HepG2 (cell line): Measurements from ENCODE around the gene SIGLEC10. TPM values are rescaled to one million over a fixed set of nuclear protein-coding genes. Genes with fewer than 3 reads are reported as not detected.

Source experiments
- ATAC-seq: fragments of 200-7000 bp; cut with Tn5 transposase; 3 replicates; pipeline ENCODE4 v1.9.1; 2020; ENCODE audit warnings: mild to moderate bottlenecking, moderate library complexity
- BruUV-seq: library from RNA; stranded (reverse); fragments of 400-500 nt; replicated peaks from 2 replicates; lab custom pipeline; 2021; lab: Mats Ljungman, UMichigan
- CTCF ChIA-PET: fragments of 300-600 bp; formaldehyde crosslinking; extraction: SDS; loops from one replicate; lab custom pipeline; 2021; ENCODE audit warnings: low total read pairs, inconsistent platforms, low intra/inter-chr PET ratio; lab: Yijun Ruan, JAX
- POLR2A ChIA-PET: fragments of 350-600 bp; sonication (Branson Sonifier 250); formaldehyde crosslinking; loops from one replicate; lab custom pipeline; 2020; ENCODE audit warnings: antibody characterized with exemption, inconsistent platforms; lab: Yijun Ruan, JAX
- DNase-seq: peaks from one replicate; pipeline ENCODE4 v3.0.0-alpha.2; 2015; ENCODE audit warnings: low spot score
- FAIRE-seq: peaks from 3 replicates; lab custom pipeline; 2011; peaks lifted over from hg19 to GRCh38; lab: Jason Lieb, UNC
- H2AFZ ChIP-seq: one replicate; pipeline ENCODE4 v1.6.1; 2011; ENCODE audit warnings: low read length, inconsistent platforms
- H3K27ac ChIP-seq: fragments of 300-600 bp; 3 replicates; pipeline ENCODE4 v1.8.0; 2011; ENCODE audit warnings: mixed run types, mild to moderate bottlenecking, mixed read lengths, low read length, inconsistent platforms; ENCODE audit not compliant: insufficient read depth; ENCODE audit errors: extremely low read length
- H3K27me3 ChIP-seq, 2 experiments: fragments of 200-600 bp in 1 of 2; 2 replicates in 1 of 2; 3 replicates in 1 of 2; pipeline versions ENCODE4 v1.6.0 to v1.8.0; 2011; ENCODE audit warnings: low read length in 2 of 2, mild to moderate bottlenecking in 2 of 2, moderate library complexity in 2 of 2, inconsistent platforms in 1 of 2; ENCODE audit not compliant: insufficient read depth in 2 of 2, control insufficient read depth in 1 of 2
- H3K36me3 ChIP-seq, 2 experiments: fragments of 200-600 bp in 1 of 2; replicated peaks in 1 of 2; 2 replicates in 1 of 2; 3 replicates in 1 of 2; pipeline versions ENCODE4 v1.5.1 to v1.8.0; 2011; ENCODE audit warnings: low read length in 2 of 2, inconsistent platforms in 1 of 2; ENCODE audit not compliant: insufficient read depth in 2 of 2, control insufficient read depth in 1 of 2
- H3K4me1 ChIP-seq: 2 replicates; pipeline ENCODE4 v1.5.1; 2012; ENCODE audit warnings: low read length, inconsistent platforms; ENCODE audit not compliant: insufficient read depth
- H3K4me2 ChIP-seq: 2 replicates; pipeline ENCODE4 v1.6.0; 2011; ENCODE audit warnings: low read depth, low read length, inconsistent platforms
- H3K4me3 ChIP-seq, 3 experiments: fragments of 200-600 bp in 1 of 3; sonication (generic), shearing (Covaris generic) in 1 of 3; replicated peaks in 1 of 3; 2 replicates each; pipeline ENCODE4 v1.5.1; 2011 to 2016; ENCODE audit warnings: low read length in 3 of 3, inconsistent platforms in 2 of 3, low read depth in 2 of 3, mild to moderate bottlenecking in 2 of 3, control low read depth in 1 of 3, mixed read lengths in 1 of 3; ENCODE audit not compliant: insufficient read depth in 1 of 3
- H3K79me2 ChIP-seq: one replicate; pipeline ENCODE4 v1.6.1; 2011; ENCODE audit warnings: low read length, inconsistent platforms; ENCODE audit not compliant: insufficient read depth
- H3K9ac ChIP-seq: 2 replicates; pipeline ENCODE4 v1.6.0; 2011; ENCODE audit warnings: mild to moderate bottlenecking, low read depth, low read length, inconsistent platforms; ENCODE audit not compliant: insufficient read depth
- H3K9me3 ChIP-seq: 2 replicates; pipeline ENCODE4 v1.5.1; 2012; ENCODE audit warnings: mild to moderate bottlenecking, low read length
- H4K20me1 ChIP-seq: 2 replicates; pipeline ENCODE4 v1.6.0; 2011; ENCODE audit warnings: inconsistent platforms, mild to moderate bottlenecking, low read length, moderate library complexity; ENCODE audit not compliant: insufficient read depth
- GFI1 ChIP-seq: sonication (generic); formaldehyde crosslinking; IDR thresholded peaks from 2 replicates; pipeline ENCODE4 v1.5.0; 2020; ENCODE audit warnings: missing genetic modification reagents, mild to moderate bottlenecking, borderline replicate concordance
- GTF3A ChIP-seq: sonication (generic); formaldehyde crosslinking; conservative IDR thresholded peaks from 2 replicates; pipeline ENCODE4 v1.4.0; 2020; ENCODE audit warnings: mild to moderate bottlenecking, missing genetic modification reagents
- HNF1B ChIP-seq: sonication (generic); formaldehyde crosslinking; IDR thresholded peaks from 2 replicates; pipeline ENCODE4 v1.5.1; 2020; ENCODE audit warnings: mild to moderate bottlenecking, moderate library complexity, missing genetic modification reagents
- MATR3 ChIP-seq: sonication (generic); formaldehyde crosslinking; IDR thresholded peaks from 2 replicates; pipeline ENCODE4 v1.4.0; 2020; ENCODE audit warnings: missing genetic modification reagents
- MAZ ChIP-seq, 2 experiments: sonication (generic) in 1 of 2; formaldehyde crosslinking in 1 of 2; IDR thresholded peaks; 2 replicates each; pipeline versions ENCODE4 v1.5.0 to v1.6.1; 2012 to 2020; ENCODE audit warnings: low read depth in 2 of 2, mild to moderate bottlenecking in 2 of 2, borderline replicate concordance in 1 of 2, improper control_type of control experiment in 1 of 2, low read length in 1 of 2, missing genetic modification reagents in 1 of 2, moderate library complexity in 1 of 2
- SAFB2 ChIP-seq: sonication (generic); formaldehyde crosslinking; IDR thresholded peaks from 2 replicates; pipeline ENCODE4 v1.5.1; 2020; ENCODE audit warnings: missing genetic modification reagents, low read depth, mild to moderate bottlenecking, borderline replicate concordance
- SMAD9 ChIP-seq: sonication (generic); formaldehyde crosslinking; IDR thresholded peaks from 2 replicates; pipeline ENCODE4 v1.5.1; 2020; ENCODE audit warnings: mild to moderate bottlenecking, missing genetic modification reagents
- ZBTB14 ChIP-seq: sonication (generic); formaldehyde crosslinking; IDR thresholded peaks from 2 replicates; pipeline ENCODE4 v1.4.0; 2020; ENCODE audit warnings: missing genetic modification reagents
- ZNF160 ChIP-seq: sonication (generic); formaldehyde crosslinking; IDR thresholded peaks from 2 replicates; pipeline ENCODE4 v1.8.0; 2022; ENCODE audit warnings: mild to moderate bottlenecking, inconsistent platforms, missing genetic modification reagents
- ZNF224 ChIP-seq: sonication (generic); formaldehyde crosslinking; IDR thresholded peaks from 2 replicates; pipeline ENCODE4 v1.5.0; 2020; ENCODE audit warnings: mild to moderate bottlenecking, missing genetic modification reagents
- ZNF432 ChIP-seq: sonication (generic); formaldehyde crosslinking; IDR thresholded peaks from 2 replicates; pipeline ENCODE4 v1.5.0; 2020; ENCODE audit warnings: missing genetic modification reagents, mild to moderate bottlenecking, borderline replicate concordance
- ZNF460 ChIP-seq: sonication (generic); formaldehyde crosslinking; IDR thresholded peaks from 2 replicates; pipeline ENCODE4 v1.5.1; 2020; ENCODE audit warnings: missing genetic modification reagents, mild to moderate bottlenecking, borderline replicate concordance
- ZNF512 ChIP-seq: sonication (generic); formaldehyde crosslinking; IDR thresholded peaks from 2 replicates; pipeline ENCODE4 v1.4.0; 2020; ENCODE audit warnings: mild to moderate bottlenecking, missing genetic modification reagents
- ZNF563 ChIP-seq: sonication (generic); formaldehyde crosslinking; IDR thresholded peaks from 2 replicates; pipeline ENCODE4 v1.8.0; 2022; ENCODE audit warnings: mild to moderate bottlenecking, moderate library complexity, missing genetic modification reagents
- WGBS: methylation state at CpG from one replicate; pipeline ENCODE4 v1.1.6; 2017; ENCODE audit warnings: low lambda C conversion rate; 5-methylcytosine and 5-hydroxymethylcytosine counted together
- in situ Hi-C: cut with HindIII; loops from 2 replicates; pipeline ENCODE4 v1.10.0; 2017; ENCODE audit warnings: low pct_unique_long_range_greater_than_20kb; ENCODE audit not compliant: extremely low pct_ligation_motif_present
- intact Hi-C: fragments of 100-400 bp; cut with micrococcal nuclease; formaldehyde crosslinking; loops from one replicate; pipeline ENCODE4 v1.10.0; 2022; ENCODE audit not compliant: unreplicated experiment
- polyA plus RNA-seq, 8 experiments: library from polyadenylated mRNA; depleted of rRNA in 3 of 8; stranded (reverse) in 7 of 8; unstranded in 1 of 8; fragments of >200 nt; fragmentation: Illumina TruSeq in 4 of 8; extraction: Trizol in 4 of 8; gene quantifications; 2 replicates each; pipeline versions ENCODE4 v1.2.1 to v1.2.3, GENCODE V29; 2011 to 2016; ENCODE audit warnings: low read depth in 4 of 8, missing spikeins in 1 of 8, mixed read lengths in 1 of 8; ENCODE audit not compliant: insufficient read depth in 1 of 8
- total RNA-seq, 5 experiments: library from RNA; depleted of rRNA; stranded (reverse); fragments of >200 nt; fragmentation: Illumina TruSeq; extraction: Trizol; gene quantifications; 2 replicates each; pipeline ENCODE4 v1.2.3, GENCODE V29; 2016; ENCODE audit warnings: low read depth in 1 of 5

The SIGLEC10 gene
- total and polyA plus RNA-seq, 2 of the 13 experiments (the other 11 are each of a cell fraction or from before 2014, with no cell fraction given): not detected

GRCh38 chr19:51456541-51457290 is 39.3 kb upstream of the SIGLEC10 start:
- no TSS peak for BruUV-seq
- H3K4me3 ChIP-seq: no peak overlapping the region
- TF ChIP-seq SMAD9 (CRISPR knock-in tag): no peak
- TF ChIP-seq MAZ (IDR thresholded peaks at IDR 0.05; ENCODE audit: borderline replicate concordance, low read depth, low read length): no peak
- no peak for TF ChIP-seq MAZ (CRISPR knock-in tag; IDR thresholded peaks at IDR 0.05; ENCODE audit: low read depth)
- TF ChIP-seq ZNF160: no peak
- TF ChIP-seq SAFB2 (CRISPR knock-in tag): no peak
- no peak for TF ChIP-seq GFI1 (CRISPR knock-in tag)
- no peak for TF ChIP-seq MATR3 (CRISPR knock-in tag)
- no peak for TF ChIP-seq HNF1B
- TF ChIP-seq ZNF512 (CRISPR knock-in tag): no peak
- no peak for TF ChIP-seq ZBTB14
- no peak for TF ChIP-seq ZNF563 (CRISPR knock-in tag)
- TF ChIP-seq ZNF460 (CRISPR knock-in tag): no peak
- no peak for TF ChIP-seq ZNF432 (CRISPR knock-in tag)
- no peak for TF ChIP-seq ZNF224
- no peak for TF ChIP-seq GTF3A

More at GRCh38 chr19:51456541-51457290, 39.3 kb upstream of the SIGLEC10 start:
- H3K79me2 ChIP-seq: no peaks in the 10 kb centered on the region
- FAIRE-seq (no peak), DNase-seq (no peak), ATAC-seq (no peak)
- no peaks in the 10 kb centered on the region for H3K36me3 ChIP-seq
- no peak overlapping the region for H3K27ac ChIP-seq
- in situ Hi-C loops: no loop called here
- WGBS: 2% methylated on average over 8 of the region's 11 CpGs
- H3K9ac ChIP-seq: no peak overlapping the region
- no peak overlapping the region for H2AFZ ChIP-seq
- peaks cover 15% of the 10 kb centered on the region; the same call in 1 of the 2 replicates for H3K4me1 ChIP-seq
- CTCF ChIA-PET: no interaction called here
- intact Hi-C loops: no loop called here
- no peaks in the 10 kb centered on the region for H3K9me3 ChIP-seq
- no peak overlapping the region for H3K4me2 ChIP-seq
- no peaks in the 10 kb centered on the region for H4K20me1 ChIP-seq
- H3K27me3 ChIP-seq: peaks cover 4 to 42% of the 10 kb centered on the region in 2 experiments; a peak in 4 of 5 replicates
- POLR2A ChIA-PET: no interaction called here
